Uterus (tissue), 2 donors: ENCODE results near the gene TMPRSS6.

ENCODE experiments used
- CTCF ChIP-seq, 4 experiments: fragments of 200-600 bp in 2 of 4; fragments of 450-650 bp in 2 of 4; sonication (generic) in 2 of 4; IDR thresholded peaks; one replicate each; pipeline ENCODE4 v1.5.1; 2016 to 2019; ENCODE audit warnings: antibody characterized with exemption in 4 of 4, mild to moderate bottlenecking in 2 of 4, moderate library complexity in 1 of 4
- POLR2A ChIP-seq, 2 donors: fragments of 450-650 bp; IDR thresholded peaks; one replicate each; pipeline ENCODE4 v1.6.1; 2016; ENCODE audit warnings: antibody characterized with exemption in 2 of 2, mild to moderate bottlenecking in 1 of 2, moderate library complexity in 1 of 2

GRCh38 chr22:37032134-37032534 lies 77.4 kb downstream of the TMPRSS6 start:
- TF ChIP-seq CTCF (IDR thresholded peaks at IDR 0.05) (no peak), POLR2A (IDR thresholded peaks at IDR 0.05) (no peak)
